GM20000 (cell line): ENCODE results near the gene PSMA3.
A peak's percentile ranks its signal among the peaks of the same experiment; 100 is the strongest.

ENCODE experiments used
- DNase-seq: peaks from one replicate; pipeline ENCODE4 v3.0.0; 2012; ENCODE audit warnings: low spot score
- CTCF ChIP-seq: IDR thresholded peaks from 2 replicates; pipeline ENCODE4 v1.5.1; 2012; ENCODE audit warnings: mild to moderate bottlenecking, control low read depth; ENCODE audit errors: extremely low read depth, missing control alignments

PSMA3 gene

GRCh38 chr14:58215191-58215914 is 29.3 kb upstream of the PSMA3 start:
- DNase-seq, result no peak

GRCh38 chr14:58216544-58216943 is 28.1 kb upstream of the PSMA3 start:
- no peak for TF ChIP-seq CTCF
- no peak for DNase-seq

More at GRCh38 chr14:58215191-58215914, 29.3 kb upstream of the PSMA3 start:
- no peak for TF ChIP-seq CTCF

GRCh38 chr14:58227096-58227819 is 17.4 kb upstream of the PSMA3 start:
- no peak for TF ChIP-seq CTCF

GRCh38 chr14:58238252-58239243 is 6.1 kb upstream of the PSMA3 start:
- peak; percentile 7 for DNase-seq

More at GRCh38 chr14:58227096-58227819, 17.4 kb upstream of the PSMA3 start:
- no peak for DNase-seq

GRCh38 chr14:58239244-58240195 is 5.1 kb upstream of the PSMA3 start:
- peak; percentile 24 for DNase-seq
- TF ChIP-seq CTCF, result no peak

More at GRCh38 chr14:58238252-58239243, 6.1 kb upstream of the PSMA3 start:
- no peak for TF ChIP-seq CTCF

- DNase-seq, result no peak
- TF ChIP-seq CTCF, result no peak
Observed at GRCh38 chr14:58243790-58244555, 670 bp upstream of the PSMA3 start.
